Gastrocnemius medialis (tissue), 4 donors: ENCODE results near the gene CARNS1.
"Not testable (repeated sequence)": the region's sequence is repeated elsewhere in the genome, so short reads cannot be mapped to it uniquely, and the experiment has no call there.

Experiments
- POLR2A ChIP-seq, 2 donors: fragments of 450-650 bp; IDR thresholded peaks; one replicate each; pipeline ENCODE4 v1.6.1; 2017; ENCODE audit warnings: antibody characterized with exemption in 2 of 2, mild to moderate bottlenecking in 2 of 2, moderate library complexity in 2 of 2
- TF ChIP-seq, protein P1 (sequence below), 5 experiments: fragments of 450-650 bp in 3 of 5; fragments of 200-600 bp in 2 of 5; sonication (generic) in 2 of 5; IDR thresholded peaks in 4 of 5; conservative IDR thresholded peaks in 1 of 5; 1 replicate in 4 of 5; 2 replicates in 1 of 5; pipeline ENCODE4 v1.5.1; 2016 to 2019; ENCODE audit warnings: antibody characterized with exemption in 5 of 5, mild to moderate bottlenecking in 3 of 5, moderate library complexity in 3 of 5

DNA sequence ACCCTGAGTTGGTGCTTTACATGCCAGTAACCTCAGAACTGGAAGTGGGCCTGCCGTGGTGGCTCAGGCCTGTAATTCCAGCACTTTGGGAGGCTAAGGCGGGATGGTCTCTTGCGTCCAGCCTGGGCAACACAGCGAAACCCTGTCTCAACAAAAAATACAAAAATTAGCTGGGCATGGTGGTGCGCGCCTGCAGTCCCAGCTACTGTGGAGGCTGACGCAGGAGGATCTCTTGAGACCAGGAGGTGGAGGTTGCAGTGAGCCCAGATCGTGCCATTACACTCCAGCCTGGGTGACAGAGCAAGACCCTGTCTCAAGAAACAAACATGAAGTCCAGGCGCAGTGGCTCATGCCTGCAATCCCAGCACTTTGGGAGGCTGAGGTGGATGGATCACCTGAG, 12.4 kb upstream of the CARNS1 start:
- TF ChIP-seq, protein P1, sequence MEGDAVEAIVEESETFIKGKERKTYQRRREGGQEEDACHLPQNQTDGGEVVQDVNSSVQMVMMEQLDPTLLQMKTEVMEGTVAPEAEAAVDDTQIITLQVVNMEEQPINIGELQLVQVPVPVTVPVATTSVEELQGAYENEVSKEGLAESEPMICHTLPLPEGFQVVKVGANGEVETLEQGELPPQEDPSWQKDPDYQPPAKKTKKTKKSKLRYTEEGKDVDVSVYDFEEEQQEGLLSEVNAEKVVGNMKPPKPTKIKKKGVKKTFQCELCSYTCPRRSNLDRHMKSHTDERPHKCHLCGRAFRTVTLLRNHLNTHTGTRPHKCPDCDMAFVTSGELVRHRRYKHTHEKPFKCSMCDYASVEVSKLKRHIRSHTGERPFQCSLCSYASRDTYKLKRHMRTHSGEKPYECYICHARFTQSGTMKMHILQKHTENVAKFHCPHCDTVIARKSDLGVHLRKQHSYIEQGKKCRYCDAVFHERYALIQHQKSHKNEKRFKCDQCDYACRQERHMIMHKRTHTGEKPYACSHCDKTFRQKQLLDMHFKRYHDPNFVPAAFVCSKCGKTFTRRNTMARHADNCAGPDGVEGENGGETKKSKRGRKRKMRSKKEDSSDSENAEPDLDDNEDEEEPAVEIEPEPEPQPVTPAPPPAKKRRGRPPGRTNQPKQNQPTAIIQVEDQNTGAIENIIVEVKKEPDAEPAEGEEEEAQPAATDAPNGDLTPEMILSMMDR (IDR thresholded peaks at IDR 0.05 in 4 of 5, conservative IDR thresholded peaks at IDR 0.05 in 1 of 5): not testable (repeated sequence)
- TF ChIP-seq POLR2A (IDR thresholded peaks at IDR 0.05): not testable (repeated sequence)
